PC-3 (cell line): ENCODE results near the gene UBE2U.

Experiments
- CTCF ChIP-seq: fragments of 300-600 bp; sonication (generic); conservative IDR thresholded peaks from 2 replicates; pipeline ENCODE4 v1.5.1; 2017; ENCODE audit warnings: antibody characterized with exemption, low read depth, mild to moderate bottlenecking, low read length
- EZH2 ChIP-seq: fragments of 300-600 bp; sonication (generic); IDR thresholded peaks from one replicate; pipeline ENCODE4 v1.6.1; 2017; ENCODE audit warnings: antibody characterized with exemption, mild to moderate bottlenecking, low read length; ENCODE audit not compliant: unreplicated experiment

GRCh38 chr1:64315402-64315801 lies 112.0 kb downstream of the UBE2U start:
- TF ChIP-seq CTCF (no peak), EZH2 (no peak)
